ENCODE data around the gene SETD4. TPM values are rescaled to one million over a fixed set of nuclear protein-coding genes. Genes with fewer than 3 reads are reported as not detected.

Gene SETD4
- total RNA-seq, 1 experiment from 2014 or later: 15.6 TPM

GRCh38 chr21:35984654-35985361 lies 75.5 kb downstream of the SETD4 start:
- no peaks in the 10 kb centered on the region for H3K4me1 ChIP-seq (ENCODE audit: control insufficient read depth, insufficient read depth, low read length)
- no TSS peak for BruUV-seq (replicated peaks)
- no peaks in the 10 kb centered on the region for H3K36me3 ChIP-seq (ENCODE audit: control insufficient read depth, insufficient read depth, low read length)
- TF ChIP-seq TCF7L2 (IDR thresholded peaks at IDR 0.05; ENCODE audit: low read depth, low read length) (no peak), POLR2AphosphoS5 (IDR thresholded peaks at IDR 0.05; ENCODE audit: low read depth, low read length) (no peak), CTCF (IDR thresholded peaks at IDR 0.05) (no peak), SIN3A (IDR thresholded peaks at IDR 0.05; ENCODE audit: borderline replicate concordance, insufficient read depth, low read depth, low read length) (no peak), REST (IDR thresholded peaks at IDR 0.05; ENCODE audit: insufficient read depth in 1 of 2, low read depth in 2 of 2, low read length in 1 of 2) (no peak)
- intact Hi-C loops (cut with micrococcal nuclease; ENCODE audit: unreplicated experiment) (no loop called here), in situ Hi-C loops (cut with HindIII; ENCODE audit: low pct_unique_long_range_greater_than_20kb, low sequenced_read_pairs) (no loop called here)
- no peaks in the 10 kb centered on the region for H3K9me3 ChIP-seq (ENCODE audit: control insufficient read depth, insufficient read depth, low read depth, low read length)
- DNase-seq (ENCODE audit: low read depth, low spot score) (no peak), ATAC-seq (no peak)
- H3K27me3 ChIP-seq (ENCODE audit: control insufficient read depth, insufficient read depth, low read length): no peaks in the 10 kb centered on the region; the same call in 1 of the 2 replicates
- CTCF ChIA-PET: no interaction called here
- H3K27ac ChIP-seq (ENCODE audit: low read length): no peak overlapping the region
- POLR2A ChIA-PET: no interaction called here
- H3K4me3 ChIP-seq (ENCODE audit: low read depth in 2 of 2, low read length in 2 of 2): no peak overlapping the region

Other genes with a start within 250 kb of the SETD4 start
- 27.8 TPM for gene CBR1, start 9.5 kb upstream of the SETD4 start, total RNA-seq (2021; ENCODE audit: unreplicated experiment)
- 1.6 TPM for gene CBR3, start 74.6 kb upstream of the SETD4 start, total RNA-seq (2021; ENCODE audit: unreplicated experiment)
- 31.0 TPM for gene DOP1B, start 96.3 kb upstream of the SETD4 start, total RNA-seq (2021; ENCODE audit: unreplicated experiment)